Stimulated activated effector memory CD8-positive, alpha-beta T cell treated with anti-CD3 and anti-CD28 coated beads, Interleukin-12 subunit alpha, Interleukin-12 subunit beta, amount 100 ng/mL, for 72 hours (primary cell): ENCODE data around the gene SMARCD1.

Source experiments
- ATAC-seq: fragments of 150-1000 bp; cut with Tn5 transposase; 2 replicates; pipeline ENCODE4 v1.10.0; 2021
- DNase-seq, 2 donors: peaks; one replicate each; pipeline ENCODE4 v3.0.0; 2021 to 2022; ENCODE audit warnings: low spot score in 2 of 2
- H3K27ac Mint-ChIP-seq: one replicate; pipeline ENCODE4 v1.8.0; 2022; ENCODE audit warnings: mild to moderate bottlenecking, mixed read lengths
- H3K36me3 Mint-ChIP-seq: one replicate; pipeline ENCODE4 v1.8.0; 2022; ENCODE audit warnings: mild to moderate bottlenecking, mixed read lengths
- H3K4me1 Mint-ChIP-seq: one replicate; pipeline ENCODE4 v1.8.0; 2022; ENCODE audit warnings: mixed read lengths
- H3K4me3 Mint-ChIP-seq: one replicate; pipeline ENCODE4 v1.8.0; 2022; ENCODE audit warnings: mild to moderate bottlenecking, mixed read lengths
- H3K9me3 Mint-ChIP-seq: one replicate; pipeline ENCODE4 v1.8.0; 2022; ENCODE audit warnings: mixed read lengths

SMARCD1 gene

DNA sequence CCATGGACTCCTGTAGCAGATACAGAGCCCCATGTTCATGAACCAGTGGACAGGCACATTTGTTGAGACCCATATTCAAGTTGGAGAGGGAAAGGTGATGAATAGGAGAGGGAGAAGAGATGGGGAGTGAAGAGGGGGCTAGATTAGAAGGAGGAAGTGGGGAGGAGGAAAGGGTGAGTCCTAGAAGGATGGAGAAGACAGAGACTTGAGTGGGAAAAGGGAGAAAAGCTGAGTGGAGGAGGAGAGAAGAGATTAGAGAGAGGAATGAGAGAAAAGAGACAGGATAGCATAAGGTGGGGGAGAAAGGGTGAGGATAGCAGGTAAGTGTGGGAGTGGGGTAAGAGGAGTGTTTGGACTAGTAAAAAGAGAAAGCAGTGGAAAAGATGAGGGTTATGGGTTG lies 32.6 kb upstream of the SMARCD1 start:
- ATAC-seq, result no peak
- no peaks in the 10 kb centered on the region for H3K36me3 Mint-ChIP-seq
- H3K4me1 Mint-ChIP-seq, result peaks cover 19% of the 10 kb centered on the region
- no peak for DNase-seq
- no peak overlapping the region for H3K27ac Mint-ChIP-seq
- no peak overlapping the region for H3K4me3 Mint-ChIP-seq
- no peaks in the 10 kb centered on the region for H3K9me3 Mint-ChIP-seq

GRCh38 chr12:50052964-50053363 lies 32.2 kb upstream of the SMARCD1 start:
- ATAC-seq, result no peak
- no peaks in the 10 kb centered on the region for H3K36me3 Mint-ChIP-seq
- no peaks in the 10 kb centered on the region for H3K9me3 Mint-ChIP-seq
- H3K27ac Mint-ChIP-seq, result no peak overlapping the region
- H3K4me1 Mint-ChIP-seq, result peaks cover 19% of the 10 kb centered on the region
- no peak for DNase-seq
- no peak overlapping the region for H3K4me3 Mint-ChIP-seq

DNA sequence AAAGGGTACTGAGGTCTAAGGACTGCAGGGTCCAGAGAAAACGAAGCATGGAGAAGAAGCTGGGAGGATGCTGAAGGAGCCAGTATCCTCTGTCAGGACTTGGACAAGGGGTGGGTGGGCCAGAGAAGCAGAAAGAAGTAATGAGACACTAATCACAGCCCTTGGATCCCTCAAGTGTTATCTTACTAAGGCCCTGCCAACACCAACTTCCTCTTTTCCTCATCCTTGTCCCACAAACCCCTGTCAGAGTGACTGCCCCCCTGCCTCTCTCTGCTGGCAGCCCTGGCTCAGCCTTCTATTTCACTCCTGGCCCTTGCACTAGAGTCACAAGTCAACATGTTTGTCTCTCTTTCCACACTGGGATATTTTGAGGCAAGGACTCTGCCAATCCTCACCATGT lies 31.6 kb upstream of the SMARCD1 start:
- Mint-ChIP-seq H3K4me1 (peaks cover 19% of the 10 kb centered on the region), H3K36me3 (no peaks in the 10 kb centered on the region), H3K27ac (no peak overlapping the region), H3K9me3 (no peaks in the 10 kb centered on the region), H3K4me3 (no peak overlapping the region)
- ATAC-seq (no peak), DNase-seq (no peak)

- Mint-ChIP-seq H3K9me3 (no peaks in the 10 kb centered on the region), H3K36me3 (no peaks in the 10 kb centered on the region), H3K27ac (no peak overlapping the region), H3K4me1 (peaks cover 32% of the 10 kb centered on the region), H3K4me3 (peak overlapping the region; percentile 73)
- DNase-seq (peak; percentile 38 to 80), ATAC-seq (peak; percentile 56)
Observed at GRCh38 chr12:50055831-50056638, 29.1 kb upstream of the SMARCD1 start.

- H3K4me1 Mint-ChIP-seq, result peaks cover 32% of the 10 kb centered on the region
- H3K27ac Mint-ChIP-seq, result no peak overlapping the region
- DNase-seq (no peak), ATAC-seq (no peak)
- peak overlapping the region; percentile 73 for H3K4me3 Mint-ChIP-seq
- no peaks in the 10 kb centered on the region for H3K9me3 Mint-ChIP-seq
- H3K36me3 Mint-ChIP-seq, result no peaks in the 10 kb centered on the region
Observed at GRCh38 chr12:50056639-50056976, 28.5 kb upstream of the SMARCD1 start.

- Mint-ChIP-seq H3K4me1 (peaks cover 32% of the 10 kb centered on the region), H3K27ac (no peak within 1 kb of the TSS), H3K4me3 (peak within 1 kb of the TSS; percentile 73), H3K9me3 (no peaks in the 10 kb centered on the region), H3K36me3 (no peaks in the 10 kb centered on the region)
- peak; percentile 64 for ATAC-seq
- peak in 1 of 2 donors; percentile 69 for DNase-seq
Observed at GRCh38 chr12:50057000-50057841, 27.9 kb upstream of the SMARCD1 start, which contains the start of gene ASIC1. TSS of gene ASIC1 (plus strand) at chr12:50057596. CDS start at chr12:50058767, 1,171 bp downstream.

DNA sequence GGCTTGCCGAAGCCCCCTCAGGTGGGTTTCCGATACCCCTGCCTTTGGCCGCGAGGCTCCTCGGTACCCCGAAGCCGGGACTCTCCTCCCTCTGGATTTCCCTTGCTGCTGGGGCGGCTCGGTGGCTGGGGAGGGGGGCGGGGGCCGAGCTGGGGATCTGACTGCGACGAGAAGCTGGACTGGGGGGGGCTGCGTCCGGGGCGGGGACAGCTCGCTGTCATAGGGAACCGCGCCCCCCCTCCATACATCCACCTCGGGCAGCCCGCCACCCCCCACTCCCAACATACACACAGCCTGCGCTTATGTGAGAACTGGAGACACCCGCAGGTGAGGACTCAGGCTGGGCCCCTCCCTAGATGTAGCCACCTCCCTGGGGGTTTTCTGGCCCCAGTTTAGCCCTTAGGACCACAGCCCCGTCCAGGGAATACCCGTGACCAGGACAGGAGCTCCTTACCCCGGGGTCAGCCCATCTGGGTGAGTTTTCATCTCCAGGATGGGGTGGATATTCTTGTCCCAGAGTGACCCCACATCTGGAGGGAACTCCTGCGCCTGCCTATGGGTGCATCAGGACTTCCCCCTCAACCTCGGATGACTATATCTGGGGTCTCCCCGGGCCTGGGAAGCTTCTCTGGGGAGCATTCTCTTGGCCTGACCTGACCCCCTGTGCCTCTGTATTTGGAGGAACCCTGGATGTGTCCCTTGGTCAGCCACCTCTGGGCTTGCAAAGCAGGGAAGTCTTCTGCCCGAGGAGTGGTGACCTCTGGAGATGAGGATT lies 27.1 kb upstream of the SMARCD1 start:
- no peak for ATAC-seq
- H3K4me3 Mint-ChIP-seq, result peak overlapping the region; percentile 73
- peak in 1 of 2 donors; percentile 60 for DNase-seq
- H3K9me3 Mint-ChIP-seq, result no peaks in the 10 kb centered on the region
- H3K27ac Mint-ChIP-seq, result no peak overlapping the region
- peaks cover 32% of the 10 kb centered on the region for H3K4me1 Mint-ChIP-seq
- no peaks in the 10 kb centered on the region for H3K36me3 Mint-ChIP-seq

DNA sequence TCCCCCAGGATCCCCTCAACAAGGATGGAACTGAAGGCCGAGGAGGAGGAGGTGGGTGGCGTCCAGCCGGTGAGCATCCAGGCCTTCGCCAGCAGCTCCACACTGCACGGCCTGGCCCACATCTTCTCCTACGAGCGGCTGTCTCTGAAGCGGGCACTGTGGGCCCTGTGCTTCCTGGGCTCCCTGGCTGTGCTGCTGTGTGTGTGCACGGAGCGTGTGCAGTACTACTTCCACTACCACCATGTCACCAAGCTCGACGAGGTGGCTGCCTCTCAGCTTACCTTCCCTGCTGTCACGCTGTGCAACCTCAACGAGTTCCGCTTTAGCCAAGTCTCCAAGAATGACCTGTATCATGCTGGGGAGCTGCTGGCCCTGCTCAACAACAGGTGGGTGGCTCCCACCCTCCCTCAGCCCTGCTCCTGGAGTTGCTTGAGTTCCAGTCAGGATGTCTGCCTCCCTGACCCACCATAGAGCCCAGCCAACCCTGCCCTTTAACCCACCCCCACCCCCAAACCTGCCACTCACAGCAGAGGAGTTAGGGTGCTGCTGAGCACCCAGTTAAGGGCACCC lies 26.3 kb upstream of the SMARCD1 start:
- Mint-ChIP-seq H3K36me3 (no peaks in the 10 kb centered on the region), H3K4me1 (peaks cover 32% of the 10 kb centered on the region), H3K9me3 (no peaks in the 10 kb centered on the region), H3K4me3 (peak overlapping the region; percentile 73), H3K27ac (no peak overlapping the region)
- no peak for DNase-seq
- ATAC-seq, result peak; percentile 2

DNA sequence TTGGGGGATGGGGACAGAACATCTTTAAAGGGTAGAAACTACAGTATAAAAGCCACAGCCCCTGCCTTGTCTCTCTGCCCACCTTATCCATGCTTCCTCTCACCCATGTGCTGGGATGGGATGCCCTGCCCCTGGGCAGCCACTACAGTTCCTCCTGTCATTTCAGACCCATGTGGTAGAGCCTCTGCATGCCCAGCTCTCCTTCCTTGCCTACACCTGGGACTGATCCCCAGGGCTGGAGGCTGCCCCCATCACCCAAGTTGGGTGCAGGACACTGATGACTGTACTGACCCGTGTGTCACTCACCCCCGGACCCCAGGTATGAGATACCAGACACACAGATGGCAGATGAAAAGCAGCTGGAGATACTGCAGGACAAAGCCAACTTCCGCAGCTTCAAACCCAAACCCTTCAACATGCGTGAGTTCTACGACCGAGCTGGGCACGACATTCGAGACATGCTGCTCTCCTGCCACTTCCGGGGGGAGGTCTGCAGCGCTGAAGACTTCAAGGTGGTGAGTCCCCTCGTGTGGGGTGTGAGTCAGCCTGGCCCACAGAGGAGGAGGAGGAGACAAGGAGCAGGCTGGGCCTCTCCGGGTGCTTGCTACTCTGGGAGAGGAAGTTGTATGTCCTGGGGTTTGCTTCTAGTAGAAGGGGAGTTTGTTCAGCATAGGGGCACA lies 25.6 kb upstream of the SMARCD1 start:
- Mint-ChIP-seq H3K36me3 (no peaks in the 10 kb centered on the region), H3K4me3 (peak overlapping the region; percentile 73), H3K9me3 (no peaks in the 10 kb centered on the region), H3K27ac (peak overlapping the region; percentile 45), H3K4me1 (peaks cover 32% of the 10 kb centered on the region)
- ATAC-seq (peak; percentile 66), DNase-seq (peak in 1 of 2 donors; percentile 65)

- peak overlapping the region; percentile 73 for H3K4me3 Mint-ChIP-seq
- no peak for DNase-seq
- no peak for ATAC-seq
- no peaks in the 10 kb centered on the region for H3K9me3 Mint-ChIP-seq
- peak overlapping the region; percentile 45 for H3K27ac Mint-ChIP-seq
- H3K4me1 Mint-ChIP-seq, result peaks cover 32% of the 10 kb centered on the region
- no peaks in the 10 kb centered on the region for H3K36me3 Mint-ChIP-seq
Observed at GRCh38 chr12:50060120-50060468, 25.0 kb upstream of the SMARCD1 start.

- no peaks in the 10 kb centered on the region for H3K36me3 Mint-ChIP-seq
Observed at GRCh38 chr12:50061171-50061570, 24.0 kb upstream of the SMARCD1 start.

DNA sequence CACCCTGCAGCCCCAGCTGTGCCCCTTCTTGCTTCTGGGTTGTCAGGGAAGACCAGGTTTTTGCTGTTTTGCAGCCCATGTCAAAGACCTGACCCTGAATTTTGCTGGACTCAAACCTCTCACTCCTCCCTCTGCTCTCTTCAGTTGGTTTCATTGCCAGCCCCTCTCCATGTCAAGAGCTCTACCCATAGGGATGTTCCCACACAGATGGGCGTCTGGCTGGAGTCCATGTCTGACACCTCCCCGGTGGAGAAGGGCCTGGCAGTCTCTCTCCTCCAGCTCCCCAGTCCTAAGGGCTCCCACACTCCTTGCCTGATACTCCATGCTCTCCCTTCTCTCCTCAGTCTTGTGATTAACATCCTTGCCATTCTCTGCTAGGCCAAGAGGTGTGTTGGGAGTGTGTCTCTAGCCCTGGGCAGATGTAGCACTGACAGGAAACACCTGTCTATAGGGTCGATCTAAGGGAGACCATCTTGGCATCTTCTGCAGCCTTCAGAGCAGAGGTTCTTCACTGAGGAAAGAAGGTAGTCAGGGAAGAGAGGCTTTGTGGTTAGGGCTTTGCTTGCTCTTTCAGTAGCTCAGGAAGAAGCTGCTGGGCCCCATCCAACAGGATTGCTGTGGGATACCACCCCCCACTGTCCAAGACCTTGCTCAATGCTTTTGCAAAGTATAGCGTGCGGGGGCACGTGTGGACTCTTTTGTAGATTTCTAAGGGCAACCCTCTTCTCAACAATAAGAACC lies 23.0 kb upstream of the SMARCD1 start:
- H3K36me3 Mint-ChIP-seq, result no peaks in the 10 kb centered on the region

More at GRCh38 chr12:50061171-50061570, 24.0 kb upstream of the SMARCD1 start:
- H3K4me1 Mint-ChIP-seq, result peaks cover 24% of the 10 kb centered on the region
- ATAC-seq, result no peak
- no peak for DNase-seq
- H3K4me3 Mint-ChIP-seq, result no peak overlapping the region
- H3K9me3 Mint-ChIP-seq, result no peaks in the 10 kb centered on the region
- H3K27ac Mint-ChIP-seq, result no peak overlapping the region

GRCh38 chr12:50062728-50063460 lies 22.2 kb upstream of the SMARCD1 start:
- DNase-seq (no peak), ATAC-seq (no peak)
- no peaks in the 10 kb centered on the region for H3K36me3 Mint-ChIP-seq
- no peak overlapping the region for H3K27ac Mint-ChIP-seq
- H3K4me3 Mint-ChIP-seq, result no peak overlapping the region
- H3K4me1 Mint-ChIP-seq, result peaks cover 12% of the 10 kb centered on the region
- H3K9me3 Mint-ChIP-seq, result no peaks in the 10 kb centered on the region

More for the DNA sequence above, 23.0 kb upstream of the SMARCD1 start:
- ATAC-seq, result no peak
- no peak for DNase-seq
- Mint-ChIP-seq H3K27ac (no peak overlapping the region), H3K4me1 (peaks cover 15% of the 10 kb centered on the region), H3K9me3 (no peaks in the 10 kb centered on the region), H3K4me3 (no peak overlapping the region)
